GM21786 (cell line): ENCODE results near the gene IL9.
A peak's percentile ranks its signal among the peaks of the same experiment; 100 is the strongest.

Source experiments
- ATAC-seq: cut with Tn5 transposase; IDR thresholded peaks from one replicate; pipeline ENCODE4 v1.9.1; 2021; ENCODE audit not compliant: unreplicated experiment

The IL9 gene

GRCh38 chr5:135891791-135892190 is 3.9 kb downstream of the IL9 start:
- ATAC-seq: no peak

- no peak for ATAC-seq
These were observed 4.4 kb downstream of the IL9 start for GRCh38 chr5:135891268-135891667.

- peak; percentile 72 for ATAC-seq
These were observed 4.8 kb downstream of the IL9 start for GRCh38 chr5:135890867-135891266.

- no peak for ATAC-seq
These were observed 5.3 kb downstream of the IL9 start for GRCh38 chr5:135890296-135890695.

- no peak for ATAC-seq
These were observed 7.6 kb downstream of the IL9 start for GRCh38 chr5:135887881-135888614.

GRCh38 chr5:135887447-135887864 is 8.2 kb downstream of the IL9 start:
- peak; percentile 85 for ATAC-seq

- ATAC-seq: no peak
These were observed 9.5 kb downstream of the IL9 start for GRCh38 chr5:135886136-135886535.

- ATAC-seq: no peak
These were observed 10.6 kb downstream of the IL9 start for GRCh38 chr5:135885031-135885430.

GRCh38 chr5:135883441-135883840 is 12.2 kb downstream of the IL9 start:
- no peak for ATAC-seq

- no peak for ATAC-seq
These were observed 12.6 kb downstream of the IL9 start for GRCh38 chr5:135883026-135883425.

GRCh38 chr5:135881819-135882218 is 13.8 kb downstream of the IL9 start:
- no peak for ATAC-seq

GRCh38 chr5:135881244-135881643 is 14.4 kb downstream of the IL9 start:
- ATAC-seq: no peak

GRCh38 chr5:135880801-135881200 is 14.8 kb downstream of the IL9 start:
- ATAC-seq: no peak

GRCh38 chr5:135880278-135880677 is 15.4 kb downstream of the IL9 start:
- no peak for ATAC-seq

- ATAC-seq: no peak
These were observed 16.1 kb downstream of the IL9 start for GRCh38 chr5:135879591-135879990.

- ATAC-seq: no peak
These were observed 17.5 kb downstream of the IL9 start for GRCh38 chr5:135878156-135878620.

- no peak for ATAC-seq
These were observed 18.0 kb downstream of the IL9 start for GRCh38 chr5:135877570-135878155.

GRCh38 chr5:135876146-135876545 is 19.5 kb downstream of the IL9 start:
- no peak for ATAC-seq

GRCh38 chr5:135875567-135875966 is 20.1 kb downstream of the IL9 start:
- no peak for ATAC-seq

- ATAC-seq: no peak
These were observed 21.2 kb downstream of the IL9 start for GRCh38 chr5:135874461-135874860.

- ATAC-seq: no peak
These were observed 21.8 kb downstream of the IL9 start for GRCh38 chr5:135873831-135874230.

- no peak for ATAC-seq
These were observed 24.2 kb downstream of the IL9 start for GRCh38 chr5:135871268-135871915.
